SK-N-SH (cell line): ENCODE results near the gene AHCYL1. TPM values are rescaled to one million over a fixed set of nuclear protein-coding genes. Genes with fewer than 3 reads are reported as not detected.

ENCODE experiments used
- CTCF ChIA-PET: fragments of 300-600, 350-600 bp; formaldehyde crosslinking; extraction: SDS; loops from one replicate; lab custom pipeline; 2021; lab: Yijun Ruan, JAX
- POLR2A ChIA-PET: fragments of 350-600 bp; sonication (Branson Sonifier 250); formaldehyde crosslinking; extraction: SDS; loops from one replicate; lab custom pipeline; 2020; ENCODE audit warnings: antibody characterized with exemption, inconsistent platforms; lab: Yijun Ruan, JAX
- DNase-seq: peaks from one replicate; pipeline ENCODE4 v3.0.0; 2012
- H2AFZ ChIP-seq: fragments of 200-600 bp; sonication (generic); 2 replicates; pipeline ENCODE4 v1.8.1; 2016; ENCODE audit warnings: antibody characterized with exemption, mild to moderate bottlenecking, low read depth
- H3F3A ChIP-seq: fragments of 200-600 bp; sonication (generic); replicated peaks from 2 replicates; pipeline ENCODE3; 2016; ENCODE audit warnings: antibody characterized with exemption, mild to moderate bottlenecking; ENCODE audit not compliant: insufficient read depth
- H3K27ac ChIP-seq, 2 experiments: fragments of 200-500 bp in 1 of 2; fragments of 200-600 bp in 1 of 2; sonication (Bioruptor generic) in 1 of 2; sonication (generic), shearing (Covaris generic) in 1 of 2; 2 replicates each; pipeline versions ENCODE4 v1.5.1 to v1.6.1; 2014 to 2016; ENCODE audit warnings: low read depth in 2 of 2, inconsistent platforms in 1 of 2, low read length in 1 of 2, mild to moderate bottlenecking in 1 of 2, mixed read lengths in 1 of 2
- H3K27me3 ChIP-seq: fragments of 200-600 bp; sonication (generic), shearing (Covaris generic); 2 replicates; pipeline ENCODE4 v1.6.1; 2016; ENCODE audit warnings: mixed run types; ENCODE audit not compliant: insufficient read depth
- H3K36me3 ChIP-seq, 2 experiments: fragments of 200-500 bp in 1 of 2; fragments of 200-600 bp in 1 of 2; sonication (Bioruptor generic) in 1 of 2; sonication (generic) in 1 of 2; replicated peaks in 1 of 2; 2 replicates each; pipeline versions ENCODE3 to v1.5.1; 2014 to 2016; ENCODE audit warnings: low read length in 1 of 2, mild to moderate bottlenecking in 1 of 2; ENCODE audit not compliant: insufficient read depth in 2 of 2, control insufficient read depth in 1 of 2
- H3K4me1 ChIP-seq, 2 experiments: fragments of 200-500 bp in 1 of 2; fragments of 200-600 bp in 1 of 2; sonication (Bioruptor generic) in 1 of 2; sonication (generic), shearing (Covaris generic) in 1 of 2; 2 replicates each; pipeline versions ENCODE4 v1.5.1 to v1.6.1; 2014 to 2016; ENCODE audit warnings: low read depth in 1 of 2, low read length in 1 of 2, mixed run types in 1 of 2; ENCODE audit not compliant: insufficient read depth in 2 of 2, control insufficient read depth in 1 of 2
- H3K4me2 ChIP-seq: fragments of 200-600 bp; sonication (generic), shearing (Covaris generic); 2 replicates; pipeline ENCODE4 v1.6.1; 2017; ENCODE audit warnings: mixed run types
- H3K4me3 ChIP-seq, 2 experiments: fragments of 200-500 bp in 1 of 2; fragments of 200-600 bp in 1 of 2; sonication (Bioruptor generic) in 1 of 2; sonication (generic), shearing (Covaris generic) in 1 of 2; 2 replicates each; pipeline versions ENCODE4 v1.5.1 to v1.8.1; 2014 to 2016; ENCODE audit warnings: low read depth in 2 of 2, inconsistent platforms in 1 of 2, low read length in 1 of 2, mild to moderate bottlenecking in 1 of 2, mixed read lengths in 1 of 2, moderate library complexity in 1 of 2
- H3K79me2 ChIP-seq: fragments of 200-600 bp; sonication (generic); 2 replicates; pipeline ENCODE4 v1.8.1; 2017; ENCODE audit warnings: mild to moderate bottlenecking; ENCODE audit not compliant: insufficient read depth
- H3K9ac ChIP-seq: fragments of 200-600 bp; sonication (generic); 2 replicates; pipeline ENCODE4 v1.6.1; 2017; ENCODE audit warnings: mixed run types
- H3K9me2 ChIP-seq: fragments of 200-600 bp; sonication (generic); 2 replicates; pipeline ENCODE4 v1.6.1; 2017; ENCODE audit warnings: mixed run types
- H3K9me3 ChIP-seq: fragments of 200-600 bp; sonication (generic); 2 replicates; pipeline ENCODE4 v1.6.1; 2017; ENCODE audit warnings: mixed run types, mild to moderate bottlenecking, moderate library complexity
- H4K20me1 ChIP-seq: fragments of 200-600 bp; sonication (generic); 2 replicates; pipeline ENCODE4 v1.6.1; 2017; ENCODE audit warnings: mild to moderate bottlenecking, mixed run types; ENCODE audit not compliant: insufficient read depth
- CHD2 ChIP-seq: fragments of 150-350 bp; IDR thresholded peaks from 2 replicates; pipeline ENCODE4 v1.6.1; 2018; ENCODE audit warnings: low read length; ENCODE audit not compliant: partially characterized antibody
- ELF1 ChIP-seq: IDR thresholded peaks from 2 replicates; pipeline ENCODE4 v1.4.0; 2012
- FOSL2 ChIP-seq: IDR thresholded peaks from 2 replicates; pipeline ENCODE4 v1.4.0; 2012; ENCODE audit warnings: low read depth, mild to moderate bottlenecking, moderate library complexity, borderline replicate concordance
- FOXJ3 ChIP-seq: sonication (generic); formaldehyde crosslinking; IDR thresholded peaks from 2 replicates; pipeline ENCODE4 v1.5.1; 2020; ENCODE audit warnings: mild to moderate bottlenecking, missing genetic modification reagents
- GABPA ChIP-seq: IDR thresholded peaks from 2 replicates; pipeline ENCODE4 v1.4.0; 2012; ENCODE audit warnings: low read depth, mild to moderate bottlenecking
- GATA2 ChIP-seq: sonication (generic); formaldehyde crosslinking; IDR thresholded peaks from 2 replicates; pipeline ENCODE4 v1.5.0; 2020; ENCODE audit warnings: mild to moderate bottlenecking, missing genetic modification reagents
- JUND ChIP-seq: IDR thresholded peaks from 2 replicates; pipeline ENCODE4 v1.4.0; 2012
- MXI1 ChIP-seq: IDR thresholded peaks from 2 replicates; pipeline ENCODE4 v1.6.1; 2012; ENCODE audit warnings: mild to moderate bottlenecking, low read depth, low read length, improper control_type of control experiment
- NFIC ChIP-seq: IDR thresholded peaks from 2 replicates; pipeline ENCODE4 v1.4.0; 2012; ENCODE audit warnings: borderline replicate concordance
- POLR2AphosphoS5 ChIP-seq: IDR thresholded peaks from 2 replicates; pipeline ENCODE4 v1.6.1; 2012; ENCODE audit warnings: low read depth, low read length
- RAD21 ChIP-seq: IDR thresholded peaks from 2 replicates; pipeline ENCODE4 v1.6.1; 2012; ENCODE audit warnings: mild to moderate bottlenecking, low read length
- RCOR1 ChIP-seq: fragments of 150-350 bp; IDR thresholded peaks from 2 replicates; pipeline ENCODE4 v1.6.1; 2017; ENCODE audit warnings: antibody characterized with exemption, low read length
- RFX5 ChIP-seq: IDR thresholded peaks from 2 replicates; pipeline ENCODE4 v1.6.1; 2012; ENCODE audit warnings: mild to moderate bottlenecking, improper control_type of control experiment, low read length
- RXRA ChIP-seq: IDR thresholded peaks from 2 replicates; pipeline ENCODE4 v1.4.0; 2012; ENCODE audit warnings: low read depth, mild to moderate bottlenecking, borderline replicate concordance
- TCF12 ChIP-seq: IDR thresholded peaks from 2 replicates; pipeline ENCODE4 v1.4.0; 2012
- USF1 ChIP-seq: IDR thresholded peaks from 2 replicates; pipeline ENCODE4 v1.4.0; 2012; ENCODE audit warnings: low read depth, borderline replicate concordance
- YY1 ChIP-seq: IDR thresholded peaks from 2 replicates; pipeline ENCODE4 v1.4.0; 2012; ENCODE audit warnings: low read depth, mild to moderate bottlenecking
- ZBTB33 ChIP-seq: IDR thresholded peaks from 2 replicates; pipeline ENCODE4 v1.4.0; 2012; ENCODE audit warnings: low read depth, borderline replicate concordance
- WGBS: methylation state at CpG from one replicate; pipeline ENCODE4 v1.1.6; 2017; ENCODE audit warnings: low lambda C conversion rate; 5-methylcytosine and 5-hydroxymethylcytosine counted together
- polyA plus RNA-seq, 3 experiments: library from polyadenylated mRNA; depleted of rRNA; stranded (reverse); fragments of >200 nt; gene quantifications; 2 replicates each; pipeline ENCODE4 v1.2.3, GENCODE V29; 2012
- TF ChIP-seq, protein P1 (sequence below): IDR thresholded peaks from 2 replicates; pipeline ENCODE4; 2012
- TF ChIP-seq, protein P2 (sequence below): fragments of 200-600 bp; sonication (generic); IDR thresholded peaks from 2 replicates; pipeline ENCODE4 v1.6.1; 2017; ENCODE audit warnings: antibody characterized with exemption, mild to moderate bottlenecking, moderate library complexity

The AHCYL1 gene
- polyA plus RNA-seq, 1 of the 3 experiments (the other 2 are of a cell fraction) = 39.7 TPM

- Histone ChIP-seq H3K36me3 (peaks cover 87 to 95% of the 10 kb centered on the region in 2 experiments), H4K20me1 (no peaks in the 10 kb centered on the region), H3F3A (peaks cover 5% of the 10 kb centered on the region), H2AFZ (no peak overlapping the region), H3K9me2 (no peaks in the 10 kb centered on the region), H3K4me2 (no peak overlapping the region), H3K27ac (no peak overlapping the region), H3K4me3 (no peak overlapping the region), H3K79me2 (no peaks in the 10 kb centered on the region), H3K9me3 (no peaks in the 10 kb centered on the region), H3K9ac (no peak overlapping the region), H3K27me3 (no peaks in the 10 kb centered on the region), H3K4me1 (peaks cover under 1 to 6% of the 10 kb centered on the region in 2 experiments; a peak in 1 of 4 replicates)
- WGBS = 97% methylated on average over 3 of the region's 3 CpGs
- TF ChIP-seq RAD21 (no peak), JUND (no peak), NFIC (no peak), GATA2 (CRISPR knock-in tag) (no peak), RXRA (no peak), RFX5 (no peak), ZBTB33 (no peak), ELF1 (no peak), CHD2 (no peak), FOXJ3 (CRISPR knock-in tag) (no peak), RCOR1 (no peak), GABPA (no peak)
- TF ChIP-seq, protein P1, sequence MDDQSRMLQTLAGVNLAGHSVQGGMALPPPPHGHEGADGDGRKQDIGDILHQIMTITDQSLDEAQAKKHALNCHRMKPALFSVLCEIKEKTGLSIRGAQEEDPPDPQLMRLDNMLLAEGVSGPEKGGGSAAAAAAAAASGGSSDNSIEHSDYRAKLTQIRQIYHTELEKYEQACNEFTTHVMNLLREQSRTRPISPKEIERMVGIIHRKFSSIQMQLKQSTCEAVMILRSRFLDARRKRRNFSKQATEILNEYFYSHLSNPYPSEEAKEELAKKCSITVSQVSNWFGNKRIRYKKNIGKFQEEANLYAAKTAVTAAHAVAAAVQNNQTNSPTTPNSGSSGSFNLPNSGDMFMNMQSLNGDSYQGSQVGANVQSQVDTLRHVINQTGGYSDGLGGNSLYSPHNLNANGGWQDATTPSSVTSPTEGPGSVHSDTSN = no peak
- TF ChIP-seq, protein P2, sequence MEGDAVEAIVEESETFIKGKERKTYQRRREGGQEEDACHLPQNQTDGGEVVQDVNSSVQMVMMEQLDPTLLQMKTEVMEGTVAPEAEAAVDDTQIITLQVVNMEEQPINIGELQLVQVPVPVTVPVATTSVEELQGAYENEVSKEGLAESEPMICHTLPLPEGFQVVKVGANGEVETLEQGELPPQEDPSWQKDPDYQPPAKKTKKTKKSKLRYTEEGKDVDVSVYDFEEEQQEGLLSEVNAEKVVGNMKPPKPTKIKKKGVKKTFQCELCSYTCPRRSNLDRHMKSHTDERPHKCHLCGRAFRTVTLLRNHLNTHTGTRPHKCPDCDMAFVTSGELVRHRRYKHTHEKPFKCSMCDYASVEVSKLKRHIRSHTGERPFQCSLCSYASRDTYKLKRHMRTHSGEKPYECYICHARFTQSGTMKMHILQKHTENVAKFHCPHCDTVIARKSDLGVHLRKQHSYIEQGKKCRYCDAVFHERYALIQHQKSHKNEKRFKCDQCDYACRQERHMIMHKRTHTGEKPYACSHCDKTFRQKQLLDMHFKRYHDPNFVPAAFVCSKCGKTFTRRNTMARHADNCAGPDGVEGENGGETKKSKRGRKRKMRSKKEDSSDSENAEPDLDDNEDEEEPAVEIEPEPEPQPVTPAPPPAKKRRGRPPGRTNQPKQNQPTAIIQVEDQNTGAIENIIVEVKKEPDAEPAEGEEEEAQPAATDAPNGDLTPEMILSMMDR = no peak
- DNase-seq = no peak
- ChIA-PET CTCF (interaction anchor here (0.8 to 2.1 kb wide), 4 partner anchors 12 to 443 kb away, joined by 3 to 11 read pairs (median 7); partner anchors contain the start of gene AHCYL1), POLR2A (no interaction called here)
These were observed 33.2 kb downstream of the AHCYL1 start for GRCh38 chr1:110017792-110018191.

- no peaks in the 10 kb centered on the region for H3K27me3 ChIP-seq
- WGBS = 98% methylated on average over 9 of the region's 9 CpGs
- no peak for DNase-seq
- no peak overlapping the region for H3K4me3 ChIP-seq
- H3K9me2 ChIP-seq = no peaks in the 10 kb centered on the region
- ChIA-PET POLR2A (no interaction called here), CTCF (interaction anchor here (0.8 to 2.8 kb wide), 3 partner anchors 11 to 241 kb away, joined by 3 to 21 read pairs (median 11); partner anchors contain the start of gene AHCYL1)
- peaks cover 6% of the 10 kb centered on the region for H3F3A ChIP-seq
- no peak overlapping the region for H2AFZ ChIP-seq
- H3K9me3 ChIP-seq = no peaks in the 10 kb centered on the region
- TF ChIP-seq POLR2AphosphoS5 = no peak
- TF ChIP-seq MXI1 = no peak
- no peak for TF ChIP-seq YY1
- no peak for TF ChIP-seq GABPA
- TF ChIP-seq RXRA = no peak
- TF ChIP-seq GATA2 (CRISPR knock-in tag) = no peak
- no peak for TF ChIP-seq TCF12
- TF ChIP-seq FOSL2 = no peak
- no peak for TF ChIP-seq USF1
- H3K4me1 ChIP-seq = peaks cover 0 to 6% of the 10 kb centered on the region in 2 experiments; a peak in 1 of 4 replicates
- H3K9ac ChIP-seq = no peak overlapping the region
- no peaks in the 10 kb centered on the region for H4K20me1 ChIP-seq
- peaks cover 86 to 95% of the 10 kb centered on the region in 2 experiments for H3K36me3 ChIP-seq
- H3K79me2 ChIP-seq = no peaks in the 10 kb centered on the region
- H3K4me2 ChIP-seq = no peak overlapping the region
- no peak overlapping the region; a peak in 1 of 4 replicates for H3K27ac ChIP-seq
These were observed 33.8 kb downstream of the AHCYL1 start for GRCh38 chr1:110018396-110018795.
